Chondrocyte (in vitro differentiated cells): ENCODE data around the gene CDK5RAP3. TPM values are rescaled to one million over a fixed set of nuclear protein-coding genes. Genes with fewer than 3 reads are reported as not detected.

ENCODE experiments used
- DNase-seq: peaks from one replicate; pipeline ENCODE4 v3.0.0; 2021; ENCODE audit warnings: mixed read lengths, low spot score
- H3K27ac Mint-ChIP-seq: one replicate; pipeline ENCODE4 v1.8.0; 2021; ENCODE audit warnings: mild to moderate bottlenecking, moderate library complexity, mixed read lengths; ENCODE audit not compliant: unreplicated experiment
- H3K27me3 Mint-ChIP-seq: 2 replicates; pipeline ENCODE4 v1.8.0; 2021; ENCODE audit warnings: low read depth, mixed read lengths
- H3K36me3 Mint-ChIP-seq: 2 replicates; pipeline ENCODE4 v1.8.0; 2021; ENCODE audit warnings: low read depth, mixed read lengths
- H3K4me1 Mint-ChIP-seq: 2 replicates; pipeline ENCODE4 v1.8.0; 2021; ENCODE audit warnings: low read depth, mild to moderate bottlenecking, mixed read lengths
- H3K4me3 Mint-ChIP-seq: one replicate; pipeline ENCODE4 v1.8.0; 2021; ENCODE audit warnings: mild to moderate bottlenecking, moderate library complexity, mixed read lengths; ENCODE audit not compliant: unreplicated experiment
- H3K9me3 Mint-ChIP-seq: 2 replicates; pipeline ENCODE4 v1.8.0; 2021; ENCODE audit warnings: low read depth, mixed read lengths
- total RNA-seq: library from RNA; stranded (reverse); gene quantifications from 3 replicates; pipeline ENCODE4 v1.2.1, GENCODE V29; 2021
- TF ChIP-seq, protein P1 (sequence below): fragments of 200-600 bp; sonication (generic); IDR thresholded peaks from 2 replicates; pipeline ENCODE4 v1.5.0; 2021; ENCODE audit warnings: antibody characterized with exemption, mild to moderate bottlenecking, moderate library complexity

Gene CDK5RAP3
- total RNA-seq, 1 donor from 2014 or later = 99.2 TPM

GRCh38 chr17:47950448-47950847, 20.5 kb upstream of the CDK5RAP3 start:
- DNase-seq = no peak
- no peaks in the 10 kb centered on the region for H3K9me3 Mint-ChIP-seq
- H3K4me3 Mint-ChIP-seq = no peak overlapping the region
- TF ChIP-seq, protein P1, sequence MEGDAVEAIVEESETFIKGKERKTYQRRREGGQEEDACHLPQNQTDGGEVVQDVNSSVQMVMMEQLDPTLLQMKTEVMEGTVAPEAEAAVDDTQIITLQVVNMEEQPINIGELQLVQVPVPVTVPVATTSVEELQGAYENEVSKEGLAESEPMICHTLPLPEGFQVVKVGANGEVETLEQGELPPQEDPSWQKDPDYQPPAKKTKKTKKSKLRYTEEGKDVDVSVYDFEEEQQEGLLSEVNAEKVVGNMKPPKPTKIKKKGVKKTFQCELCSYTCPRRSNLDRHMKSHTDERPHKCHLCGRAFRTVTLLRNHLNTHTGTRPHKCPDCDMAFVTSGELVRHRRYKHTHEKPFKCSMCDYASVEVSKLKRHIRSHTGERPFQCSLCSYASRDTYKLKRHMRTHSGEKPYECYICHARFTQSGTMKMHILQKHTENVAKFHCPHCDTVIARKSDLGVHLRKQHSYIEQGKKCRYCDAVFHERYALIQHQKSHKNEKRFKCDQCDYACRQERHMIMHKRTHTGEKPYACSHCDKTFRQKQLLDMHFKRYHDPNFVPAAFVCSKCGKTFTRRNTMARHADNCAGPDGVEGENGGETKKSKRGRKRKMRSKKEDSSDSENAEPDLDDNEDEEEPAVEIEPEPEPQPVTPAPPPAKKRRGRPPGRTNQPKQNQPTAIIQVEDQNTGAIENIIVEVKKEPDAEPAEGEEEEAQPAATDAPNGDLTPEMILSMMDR = no peak
- H3K27me3 Mint-ChIP-seq = no peaks in the 10 kb centered on the region
- peaks cover 9% of the 10 kb centered on the region for H3K4me1 Mint-ChIP-seq
- H3K27ac Mint-ChIP-seq = no peak overlapping the region
- H3K36me3 Mint-ChIP-seq = no peaks in the 10 kb centered on the region

GRCh38 chr17:47952171-47953021, 18.5 kb upstream of the CDK5RAP3 start:
- TF ChIP-seq, protein P1 = no peak
- no peaks in the 10 kb centered on the region for H3K36me3 Mint-ChIP-seq
- DNase-seq = no peak
- H3K27me3 Mint-ChIP-seq = no peaks in the 10 kb centered on the region
- H3K9me3 Mint-ChIP-seq = no peaks in the 10 kb centered on the region
- H3K4me1 Mint-ChIP-seq = peaks cover 12% of the 10 kb centered on the region
- no peak overlapping the region for H3K27ac Mint-ChIP-seq
- H3K4me3 Mint-ChIP-seq = no peak overlapping the region

GRCh38 chr17:47953909-47954308, 17.0 kb upstream of the CDK5RAP3 start:
- Mint-ChIP-seq H3K36me3 (no peaks in the 10 kb centered on the region), H3K4me3 (no peak overlapping the region), H3K27me3 (no peaks in the 10 kb centered on the region), H3K4me1 (peaks cover 10% of the 10 kb centered on the region), H3K9me3 (no peaks in the 10 kb centered on the region), H3K27ac (no peak overlapping the region)
- DNase-seq = no peak
- TF ChIP-seq, protein P1 = no peak

GRCh38 chr17:47955497-47956461, 15.1 kb upstream of the CDK5RAP3 start:
- Mint-ChIP-seq H3K9me3 (no peaks in the 10 kb centered on the region), H3K27ac (no peak overlapping the region)

More at GRCh38 chr17:47955497-47956461, 15.1 kb upstream of the CDK5RAP3 start:
- DNase-seq = no peak
- TF ChIP-seq, protein P1 = no peak
- Mint-ChIP-seq H3K27me3 (no peaks in the 10 kb centered on the region), H3K36me3 (no peaks in the 10 kb centered on the region), H3K4me1 (peaks cover 3% of the 10 kb centered on the region), H3K4me3 (no peak overlapping the region)
